Pancreas (tissue), 10 donors: Measurements from ENCODE around the gene ATXN10. TPM values are rescaled to one million over a fixed set of nuclear protein-coding genes. Genes with fewer than 3 reads are reported as not detected.

ENCODE experiments used
- ATAC-seq, 4 donors: fragments of 200-7000 bp; cut with Tn5 transposase; one replicate each; pipeline versions ENCODE4 v1.8.0 to v1.9.1; 2020; ENCODE audit warnings: mild to moderate bottlenecking in 4 of 4, moderate library complexity in 4 of 4
- DNase-seq, 6 donors: peaks; one replicate each; pipeline ENCODE4 v3.0.0-alpha.2; 2020
- FAIRE-seq: peaks from 2 replicates; lab custom pipeline; 2012; peaks lifted over from hg19 to GRCh38; lab: Jason Lieb, UNC
- H3K27ac ChIP-seq, 4 donors: fragments of 200-600 bp; sonication (generic); 1 replicate in 3 of 4; 2 replicates in 1 of 4; pipeline versions ENCODE4 v1.5.0 to v1.8.0; 2020
- H3K27me3 ChIP-seq, 4 donors: fragments of 200-600 bp; one replicate each; pipeline ENCODE4 v1.8.0; 2021
- H3K36me3 ChIP-seq, 3 donors: fragments of 200-600 bp; sonication (generic) in 1 of 3; one replicate each; pipeline versions ENCODE4 v1.5.0 to v1.8.0; 2020 to 2021
- H3K4me1 ChIP-seq, 3 donors: fragments of 200-600 bp; one replicate each; pipeline ENCODE4 v1.8.0; 2021
- H3K4me3 ChIP-seq, 4 donors: fragments of 200-600 bp; sonication (generic) in 2 of 4; one replicate each; pipeline versions ENCODE4 v1.5.0 to v1.8.0; 2020 to 2021
- H3K9me3 ChIP-seq, 4 donors: fragments of 200-600 bp; one replicate each; pipeline ENCODE4 v1.8.0; 2021
- CTCF ChIP-seq, 4 donors: fragments of 200-600 bp; sonication (generic) in 3 of 4; IDR thresholded peaks; one replicate each; pipeline versions ENCODE4 v1.5.0 to v1.8.0; 2021; ENCODE audit warnings: antibody characterized with exemption in 4 of 4
- WGBS, 2 donors: extraction: QIAGEN DNeasy Blood & Tissue Kit; methylation state at CpG; one replicate each; pipeline ENCODE4 v1.1.7; 2013; 5-methylcytosine and 5-hydroxymethylcytosine counted together
- intact Hi-C, 3 donors: fragments of 100-400 bp; cut with DNase I; formaldehyde crosslinking; loops; one replicate each; pipeline versions ENCODE4 v1.11.1 to v1.14.2; 2022
- polyA plus RNA-seq, 2 donors: library from polyadenylated mRNA; stranded (reverse); fragments of 200-250 nt; gene quantifications; one replicate each; pipeline ENCODE4 v1.2.3, GENCODE V29; 2013
- total RNA-seq, 6 donors: library from RNA; stranded (reverse); fragmentation: NEBNext Ultra II Directional in 4 of 6; extraction: Animal tissue kit (Norgen Biotek cat#: 25700) in 4 of 6; gene quantifications; one replicate each; pipeline versions ENCODE4 v1.2.1 to v1.2.4, GENCODE V29; 2021 to 2023
- donor health status: healthy with polysubstance abuse.
- donor health status: DM: no; HTN: no; CAD: no; lungs with moderate emphysema.
- donor health status: DM: no; HTN: no; CAD: no.
- donor health status: control.
- donor health status: control.
- donor health status: Bipolar disorder and iron deficiency.
- donor health status: DM: yes; HTN: yes; CAD: no.
- donor health status: DM: no; HTN: no; CAD: no.
- donor health status: DM: no; HTN: no; CAD: no.
- donor health status: DM: yes; HTN: yes; CAD: no.

Gene ATXN10
- total and polyA plus RNA-seq, 8 donors, result 19.1 to 75.1 (median 62.4) TPM

DNA sequence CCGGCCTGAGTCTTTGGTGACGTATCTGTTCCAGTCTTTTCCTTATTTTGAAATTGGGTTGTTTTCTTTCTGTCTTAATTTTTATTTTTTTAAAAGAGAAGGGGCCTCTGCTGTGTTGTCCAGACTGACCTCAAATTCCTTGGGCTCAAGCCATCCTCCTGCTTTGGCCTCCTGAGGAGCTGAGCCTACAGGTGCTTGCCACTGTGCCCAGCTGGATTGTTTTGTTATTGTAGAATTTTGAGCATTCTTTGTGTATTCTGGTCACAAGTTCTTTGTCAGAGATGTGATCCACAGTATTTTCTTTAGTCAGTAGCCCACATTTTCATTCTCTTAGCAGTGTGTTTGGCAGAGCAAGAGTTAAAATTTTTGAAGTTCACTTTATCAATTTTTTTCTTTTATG is 100.1 kb downstream of the ATXN10 start:
- no peaks in the 10 kb centered on the region for H3K36me3 ChIP-seq
- ATAC-seq, result no peak
- FAIRE-seq, result no peak
- intact Hi-C loops, result no loop called here
- no peak overlapping the region for H3K4me3 ChIP-seq
- H3K9me3 ChIP-seq, result no peaks in the 10 kb centered on the region
- WGBS, 2 donors, result 97 to 100% methylated on average over 2 of the region's 2 CpGs
- H3K27me3 ChIP-seq, result no peaks in the 10 kb centered on the region
- no peak for TF ChIP-seq CTCF (IDR thresholded peaks at IDR 0.05)
- no peak for DNase-seq
- H3K27ac ChIP-seq, result no peak overlapping the region
- H3K4me1 ChIP-seq, result no peaks in the 10 kb centered on the region

GRCh38 chr22:45772743-45773142 is 101.1 kb downstream of the ATXN10 start:
- H3K27me3 ChIP-seq, result no peaks in the 10 kb centered on the region
- ATAC-seq (no peak), DNase-seq (no peak), FAIRE-seq (no peak)
- intact Hi-C loops, result no loop called here
- no peak overlapping the region for H3K27ac ChIP-seq
- no peaks in the 10 kb centered on the region for H3K4me1 ChIP-seq
- no peak overlapping the region for H3K4me3 ChIP-seq
- no peaks in the 10 kb centered on the region for H3K9me3 ChIP-seq
- no peaks in the 10 kb centered on the region for H3K36me3 ChIP-seq
- 95 to 99% methylated on average over 2 of the region's 2 CpGs for WGBS, 2 donors
- TF ChIP-seq CTCF (IDR thresholded peaks at IDR 0.05), result no peak

- intact Hi-C loops, result no loop called here
- no peak overlapping the region for H3K27ac ChIP-seq
- H3K4me3 ChIP-seq, result no peak overlapping the region
- H3K27me3 ChIP-seq, result no peaks in the 10 kb centered on the region
- no peak for TF ChIP-seq CTCF (IDR thresholded peaks at IDR 0.05)
- H3K9me3 ChIP-seq, result no peaks in the 10 kb centered on the region
- FAIRE-seq (no peak), ATAC-seq (no peak), DNase-seq (no peak)
- H3K36me3 ChIP-seq, result no peaks in the 10 kb centered on the region
- no peaks in the 10 kb centered on the region for H3K4me1 ChIP-seq
- 97 to 100% methylated on average over 6 of the region's 6 CpGs for WGBS, 2 donors
Measured at GRCh38 chr22:45774001-45774670, 102.5 kb downstream of the ATXN10 start.

DNA sequence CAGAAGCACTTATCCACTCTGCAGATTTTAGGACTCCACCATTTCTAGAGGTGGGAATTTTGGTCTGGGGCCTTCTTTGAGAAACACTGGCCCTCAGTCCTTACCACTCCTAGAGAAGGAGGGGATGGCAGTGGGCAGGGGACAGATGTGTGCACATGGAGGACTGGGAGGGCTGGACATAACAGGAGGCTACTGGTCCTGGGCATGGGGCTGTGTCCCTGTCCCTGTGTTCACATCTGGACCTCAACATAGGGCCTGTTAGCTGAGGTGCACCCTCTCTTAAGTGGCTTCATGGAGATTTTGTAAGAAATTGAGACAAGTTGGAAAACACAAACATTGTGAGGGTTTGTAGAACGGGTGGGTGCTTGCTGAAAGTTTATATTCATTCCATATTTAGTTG is 103.4 kb downstream of the ATXN10 start:
- no peak for FAIRE-seq
- Histone ChIP-seq H3K27ac (no peak overlapping the region), H3K36me3 (no peaks in the 10 kb centered on the region), H3K9me3 (no peaks in the 10 kb centered on the region), H3K4me3 (no peak overlapping the region), H3K27me3 (no peaks in the 10 kb centered on the region), H3K4me1 (no peaks in the 10 kb centered on the region)
- no peak for ATAC-seq
- no peak for TF ChIP-seq CTCF (IDR thresholded peaks at IDR 0.05)
- 97 to 98% methylated on average over 1 of the region's 1 CpG for WGBS, 2 donors
- intact Hi-C loops, result no loop called here
- no peak for DNase-seq

DNA sequence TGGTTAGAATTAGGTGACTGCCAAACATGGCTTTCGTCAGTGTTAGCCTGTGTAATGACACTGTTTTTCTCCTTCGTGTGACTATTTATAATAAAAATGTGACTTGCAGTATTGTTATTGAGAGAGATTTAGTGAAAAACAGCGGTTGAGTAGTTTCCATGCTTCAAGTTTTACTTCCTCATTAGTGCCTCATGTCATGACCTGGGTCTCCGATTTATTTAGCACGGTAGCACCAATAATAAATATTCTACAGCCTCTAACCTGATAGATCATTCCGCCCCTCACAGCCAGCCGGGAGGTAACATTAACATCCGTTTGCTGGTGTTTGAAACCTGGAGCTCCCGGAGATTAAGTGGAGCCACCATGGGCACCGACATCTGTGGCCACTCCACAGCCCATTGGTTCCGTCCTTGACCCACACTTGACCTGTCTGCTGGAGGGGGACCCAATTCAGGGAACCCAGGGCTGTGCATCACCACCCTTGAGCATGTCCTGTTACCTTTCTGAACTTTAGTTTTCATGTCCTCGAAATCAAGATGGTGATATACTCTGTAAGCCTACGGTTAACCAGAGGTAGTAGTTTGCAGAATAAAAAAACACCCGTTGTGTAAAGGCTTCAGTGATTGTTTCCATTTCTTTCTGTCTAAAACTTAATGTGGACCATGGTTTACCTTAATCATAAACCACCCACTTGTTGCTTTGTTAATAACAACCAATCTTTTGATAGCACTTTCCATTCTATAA is 104.1 kb downstream of the ATXN10 start:
- Histone ChIP-seq H3K27me3 (no peaks in the 10 kb centered on the region), H3K4me1 (no peaks in the 10 kb centered on the region), H3K36me3 (no peaks in the 10 kb centered on the region), H3K4me3 (no peak overlapping the region), H3K27ac (no peak overlapping the region), H3K9me3 (no peaks in the 10 kb centered on the region)
- no peak for DNase-seq
- intact Hi-C loops, result no loop called here
- no peak for TF ChIP-seq CTCF (IDR thresholded peaks at IDR 0.05)
- no peak for ATAC-seq
- 93 to 94% methylated on average over 14 of the region's 14 CpGs for WGBS, 2 donors
- FAIRE-seq, result no peak
